GM12864 (cell line): ENCODE data around the gene LY6G6F.

Experiments used
- DNase-seq: peaks from one replicate; pipeline ENCODE4 v3.0.0-alpha.2; 2011; ENCODE audit warnings: low read depth
- H3K4me3 ChIP-seq: 2 replicates; pipeline ENCODE4 v1.5.1; 2011; ENCODE audit warnings: mild to moderate bottlenecking, low read depth, low read length, control low read depth
- TF ChIP-seq, protein P1 (sequence below): IDR thresholded peaks from 2 replicates; pipeline ENCODE4 v1.5.1; 2011; ENCODE audit warnings: low read depth, mild to moderate bottlenecking, moderate library complexity, low read length, control low read depth, inconsistent platforms; ENCODE audit errors: missing control alignments

LY6G6F gene

GRCh38 chr6:31665501-31666336 lies 40.9 kb upstream of the LY6G6F start, which contains the start of gene CSNK2B:
TSS of gene CSNK2B (plus strand) at chr6:31666080. CDS start at chr6:31666832, 752 bp downstream.
- TF ChIP-seq, protein P1, sequence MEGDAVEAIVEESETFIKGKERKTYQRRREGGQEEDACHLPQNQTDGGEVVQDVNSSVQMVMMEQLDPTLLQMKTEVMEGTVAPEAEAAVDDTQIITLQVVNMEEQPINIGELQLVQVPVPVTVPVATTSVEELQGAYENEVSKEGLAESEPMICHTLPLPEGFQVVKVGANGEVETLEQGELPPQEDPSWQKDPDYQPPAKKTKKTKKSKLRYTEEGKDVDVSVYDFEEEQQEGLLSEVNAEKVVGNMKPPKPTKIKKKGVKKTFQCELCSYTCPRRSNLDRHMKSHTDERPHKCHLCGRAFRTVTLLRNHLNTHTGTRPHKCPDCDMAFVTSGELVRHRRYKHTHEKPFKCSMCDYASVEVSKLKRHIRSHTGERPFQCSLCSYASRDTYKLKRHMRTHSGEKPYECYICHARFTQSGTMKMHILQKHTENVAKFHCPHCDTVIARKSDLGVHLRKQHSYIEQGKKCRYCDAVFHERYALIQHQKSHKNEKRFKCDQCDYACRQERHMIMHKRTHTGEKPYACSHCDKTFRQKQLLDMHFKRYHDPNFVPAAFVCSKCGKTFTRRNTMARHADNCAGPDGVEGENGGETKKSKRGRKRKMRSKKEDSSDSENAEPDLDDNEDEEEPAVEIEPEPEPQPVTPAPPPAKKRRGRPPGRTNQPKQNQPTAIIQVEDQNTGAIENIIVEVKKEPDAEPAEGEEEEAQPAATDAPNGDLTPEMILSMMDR: peak; percentile 10
- H3K4me3 ChIP-seq: peak within 1 kb of the TSS; percentile 90
- peak; percentile 95 for DNase-seq

GRCh38 chr6:31666337-31666965 lies 40.2 kb upstream of the LY6G6F start:
- peak overlapping the region; percentile 90 for H3K4me3 ChIP-seq
- TF ChIP-seq, protein P1: no peak
- DNase-seq: no peak

DNA sequence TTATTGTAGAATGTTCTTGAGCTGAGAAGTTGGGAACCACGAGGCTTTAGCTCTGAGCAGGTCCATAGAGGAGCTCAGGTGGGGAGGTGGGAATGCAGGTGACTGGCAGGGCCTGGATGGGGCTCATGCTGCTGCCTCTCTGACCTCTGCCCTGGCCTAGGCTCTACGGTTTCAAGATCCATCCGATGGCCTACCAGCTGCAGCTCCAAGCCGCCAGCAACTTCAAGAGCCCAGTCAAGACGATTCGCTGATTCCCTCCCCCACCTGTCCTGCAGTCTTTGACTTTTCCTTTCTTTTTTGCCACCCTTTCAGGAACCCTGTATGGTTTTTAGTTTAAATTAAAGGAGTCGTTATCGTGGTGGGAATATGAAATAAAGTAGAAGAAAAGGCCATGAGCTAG lies 37.0 kb upstream of the LY6G6F start, which contains the start of gene LY6G5B:
TSS of gene LY6G5B (plus strand) at position 301 of the 400 bp plus-strand sequence. CDS start 975 bp downstream, outside the sequence.
- H3K4me3 ChIP-seq: no peak within 1 kb of the TSS
- DNase-seq: no peak
- TF ChIP-seq, protein P1: no peak

DNA sequence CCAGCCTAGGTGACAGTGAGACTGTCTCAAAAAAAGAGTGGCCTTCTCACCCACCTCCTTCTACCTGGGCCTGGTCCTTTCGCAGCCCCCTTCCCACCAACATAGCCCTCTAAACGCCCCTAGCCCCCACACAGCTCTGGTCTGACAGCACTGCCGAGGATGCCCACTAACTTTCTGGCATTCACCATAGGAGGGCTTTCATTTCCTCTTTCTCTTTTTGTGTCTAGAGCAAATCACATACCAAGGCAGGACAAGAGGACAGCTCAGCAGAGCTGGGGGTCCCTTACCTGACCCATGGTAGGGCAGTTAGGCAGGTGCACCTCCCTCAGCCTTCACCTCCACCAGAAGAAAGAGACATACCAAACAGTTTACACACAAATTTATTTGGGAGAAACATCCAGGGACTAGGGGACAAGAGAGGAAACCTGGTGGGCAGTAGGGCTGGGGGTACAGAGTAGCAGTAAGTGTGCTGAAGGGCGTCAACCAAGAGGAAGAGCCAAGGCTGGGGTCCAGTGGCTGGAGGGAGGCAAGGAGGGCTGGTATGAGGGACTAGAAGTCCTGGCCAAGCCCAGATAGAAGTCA lies 30.3 kb upstream of the LY6G6F start:
- no peak overlapping the region for H3K4me3 ChIP-seq
- no peak for DNase-seq
- TF ChIP-seq, protein P1: no peak

- TF ChIP-seq, protein P1: no peak
- H3K4me3 ChIP-seq: no peak overlapping the region
- no peak for DNase-seq
Measured at GRCh38 chr6:31676904-31677303, 29.8 kb upstream of the LY6G6F start.

DNA sequence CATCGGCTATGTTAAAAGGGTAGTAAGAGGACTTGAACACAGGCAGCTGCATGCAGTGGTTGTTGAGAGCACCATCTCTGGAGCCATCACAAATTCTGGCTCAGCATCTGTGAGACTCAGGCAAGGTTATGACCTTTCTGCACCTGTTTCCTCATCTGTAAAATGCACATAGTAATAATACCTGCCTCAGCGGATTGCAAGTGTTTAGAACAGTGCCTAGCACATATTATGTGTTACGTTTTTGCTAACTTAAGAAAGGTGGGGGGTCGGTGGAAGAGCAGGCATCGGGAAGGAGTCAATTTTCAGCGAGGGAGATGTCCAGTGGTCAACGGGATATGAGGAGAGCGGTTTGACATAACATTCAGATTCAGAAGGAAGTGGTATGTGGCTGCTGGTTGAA lies 28.7 kb upstream of the LY6G6F start:
- DNase-seq: no peak
- H3K4me3 ChIP-seq: no peak overlapping the region
- TF ChIP-seq, protein P1: no peak
